ENCODE data around the gene CCR2.
A peak's percentile ranks its signal among the peaks of the same experiment; 100 is the strongest.
"Not testable (repeated sequence)": the region's sequence is repeated elsewhere in the genome, so short reads cannot be mapped to it uniquely, and the experiment has no call there.

Gene CCR2

DNA sequence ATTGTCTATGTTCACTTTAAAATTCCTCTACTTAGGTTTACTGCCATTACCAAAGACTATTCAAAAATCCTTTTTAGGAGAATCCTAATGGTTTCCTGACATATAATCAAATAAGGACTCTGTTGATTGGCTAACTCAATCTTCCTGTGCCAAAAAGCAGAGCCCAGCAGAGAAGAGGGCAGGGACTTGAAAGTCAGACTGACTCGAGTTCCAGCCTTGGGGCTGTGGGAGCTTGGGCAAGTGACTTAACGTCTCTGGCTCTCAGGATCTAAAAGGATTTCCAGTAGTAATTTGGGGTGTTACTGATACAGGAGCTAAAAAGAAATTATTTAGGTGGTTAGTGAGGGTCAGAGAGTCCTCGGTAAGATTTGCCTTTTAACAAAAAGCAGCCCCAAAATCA lies 27.7 kb downstream of the CCR2 start:
- no peak for DNase-seq

DNA sequence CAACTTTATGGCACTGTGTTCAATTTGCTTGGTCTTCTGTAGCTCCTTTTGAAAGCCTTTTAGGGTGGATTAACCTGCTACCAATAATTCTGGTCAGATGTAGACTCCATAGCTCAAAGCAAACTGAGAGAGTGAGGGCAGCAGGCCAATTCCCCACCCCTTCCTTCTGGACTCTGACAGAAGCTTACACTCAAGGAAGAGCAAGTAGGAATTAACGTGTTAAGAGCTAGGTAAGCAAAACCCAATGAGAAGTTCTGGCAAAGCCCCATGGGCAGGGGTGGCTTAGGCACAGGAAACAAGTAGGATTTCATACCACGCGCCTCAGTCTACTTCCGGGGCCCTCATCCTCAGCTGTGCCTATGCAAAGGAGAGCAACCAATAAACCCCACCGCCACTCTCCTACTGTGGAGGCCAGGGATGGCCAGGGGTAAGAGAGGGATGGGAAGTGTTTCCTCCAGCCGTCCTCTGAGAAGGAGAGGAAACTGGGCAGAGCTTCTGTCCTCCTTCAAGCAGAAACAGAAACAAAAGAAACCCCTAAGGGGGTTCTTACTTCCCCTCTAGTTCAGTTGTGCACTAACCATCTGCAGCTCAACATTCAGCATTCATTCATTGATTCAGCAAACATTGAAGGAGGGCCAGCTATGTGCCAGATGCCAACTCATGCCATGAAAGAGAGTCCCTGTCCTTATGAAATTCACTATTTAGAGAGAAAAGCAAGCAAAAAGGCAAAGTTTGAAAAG lies 29.5 kb downstream of the CCR2 start:
- no peak for DNase-seq

DNA sequence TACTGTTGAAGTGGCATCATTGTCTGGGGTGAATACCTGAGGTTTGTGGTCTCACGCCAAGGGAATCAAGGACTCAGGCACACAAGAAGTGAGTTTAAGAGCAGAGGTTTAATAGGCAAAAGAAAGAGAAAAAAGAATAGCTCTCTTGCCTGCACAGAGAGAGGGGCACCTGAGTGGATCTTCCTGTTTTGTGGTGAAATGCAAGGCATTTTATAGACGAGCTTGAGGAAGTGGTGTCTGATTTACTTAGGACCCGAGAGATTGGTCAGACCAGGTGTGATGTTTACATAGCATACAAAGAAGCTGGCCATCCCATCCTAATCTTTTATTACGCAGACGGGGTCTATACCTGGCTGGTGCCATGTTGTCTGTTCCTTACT lies 30.0 kb downstream of the CCR2 start:
- no peak for DNase-seq

DNA sequence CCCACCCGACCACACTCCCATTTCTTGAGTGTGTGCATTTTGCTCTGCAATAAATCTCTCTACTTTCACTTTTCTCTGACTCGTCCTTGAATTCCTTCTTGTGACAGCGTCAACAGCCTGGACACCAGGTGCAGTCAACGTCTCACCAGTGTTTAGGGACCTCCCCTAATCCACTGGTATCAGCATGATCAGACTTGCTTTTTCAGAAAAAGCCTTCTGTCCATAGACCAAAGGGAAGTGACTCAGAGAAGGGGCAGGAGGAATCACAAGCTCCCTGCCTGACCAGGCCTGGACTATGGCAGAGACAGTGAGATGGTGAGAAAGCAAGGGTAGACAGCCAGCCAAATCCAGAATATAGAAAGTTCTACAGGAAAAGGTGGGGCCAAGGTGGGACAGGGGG lies 32.3 kb downstream of the CCR2 start:
- DNase-seq: peak; percentile 7

DNA sequence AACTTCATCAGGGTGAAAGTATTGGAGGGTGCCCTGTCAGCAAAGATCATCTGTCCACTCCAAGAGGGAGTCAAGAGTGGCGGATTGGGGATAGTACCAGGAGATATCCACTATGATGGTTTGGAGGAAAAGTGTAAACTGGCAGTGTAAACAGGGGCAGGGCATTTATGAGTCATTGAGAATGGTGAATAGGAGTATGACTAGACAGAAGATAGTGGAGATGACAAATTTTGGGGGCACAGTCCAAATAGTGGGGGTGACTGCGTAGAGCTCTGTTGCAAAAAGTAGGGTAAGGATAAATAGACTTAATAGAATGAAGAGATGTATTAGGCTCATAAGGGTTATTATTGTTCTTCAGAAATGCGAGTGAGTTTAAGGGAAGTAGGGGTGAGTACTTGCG lies 34.9 kb downstream of the CCR2 start:
- DNase-seq: not testable (repeated sequence)

DNA sequence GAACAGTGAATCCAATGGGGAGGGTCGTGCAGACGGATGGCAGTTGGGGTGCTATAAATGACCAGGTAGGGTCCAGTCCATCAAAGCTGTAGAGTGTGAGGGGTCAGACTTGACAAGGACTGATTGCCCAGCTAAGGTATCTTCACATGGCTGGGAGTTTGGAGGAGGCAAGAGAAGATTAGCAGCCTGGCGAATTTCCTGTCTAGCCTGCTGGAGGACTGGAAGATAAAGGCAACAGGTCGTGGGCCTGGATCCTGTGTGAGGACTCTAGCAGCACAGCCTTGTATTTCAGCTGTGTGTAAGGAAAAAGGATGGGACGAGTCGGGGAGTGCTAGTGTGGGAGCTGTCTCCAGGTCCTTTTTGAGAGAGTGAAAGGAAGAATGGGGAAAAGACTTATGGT lies 35.4 kb downstream of the CCR2 start:
- DNase-seq: no peak

DNA sequence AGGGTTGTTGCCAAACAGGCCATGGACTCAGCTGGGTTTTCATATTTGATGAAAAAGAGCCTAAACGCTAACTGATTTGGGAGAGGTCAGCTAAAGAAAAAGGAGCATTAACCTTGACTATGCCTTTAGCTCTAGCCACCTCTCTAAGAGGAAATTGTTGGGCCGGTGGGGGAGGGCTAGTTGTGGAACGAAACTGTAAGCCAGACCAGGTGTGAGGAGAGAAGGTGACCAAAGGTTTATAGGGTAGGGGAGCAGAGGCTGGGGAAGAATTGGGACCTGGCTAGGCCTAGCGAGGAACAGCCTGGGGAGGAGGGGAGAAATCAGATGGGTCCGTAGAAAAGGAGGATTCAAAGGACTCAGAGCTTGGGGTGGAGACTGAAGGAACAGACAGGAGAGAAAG lies 37.6 kb downstream of the CCR2 start:
- not testable (repeated sequence) for DNase-seq

DNA sequence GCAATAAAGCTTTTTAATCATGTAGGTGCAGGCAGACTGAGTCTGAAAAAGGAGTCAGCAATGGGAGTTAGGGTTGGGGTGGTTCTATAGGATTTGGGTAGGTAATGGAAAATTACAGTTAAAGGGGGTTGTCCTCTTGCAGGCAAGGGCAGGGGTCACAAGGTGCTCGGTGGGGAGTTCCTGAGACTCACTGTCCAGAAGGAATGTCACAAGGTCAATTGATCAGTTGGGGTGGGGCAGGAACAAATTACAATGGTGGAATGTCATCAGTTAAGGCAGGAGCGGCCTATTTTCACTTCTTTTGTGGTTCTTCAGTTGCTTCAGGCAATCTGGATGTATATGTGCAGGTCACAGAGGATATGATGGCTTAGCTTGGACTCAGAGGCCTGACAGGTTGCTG lies 39.1 kb downstream of the CCR2 start:
- no peak for DNase-seq

DNA sequence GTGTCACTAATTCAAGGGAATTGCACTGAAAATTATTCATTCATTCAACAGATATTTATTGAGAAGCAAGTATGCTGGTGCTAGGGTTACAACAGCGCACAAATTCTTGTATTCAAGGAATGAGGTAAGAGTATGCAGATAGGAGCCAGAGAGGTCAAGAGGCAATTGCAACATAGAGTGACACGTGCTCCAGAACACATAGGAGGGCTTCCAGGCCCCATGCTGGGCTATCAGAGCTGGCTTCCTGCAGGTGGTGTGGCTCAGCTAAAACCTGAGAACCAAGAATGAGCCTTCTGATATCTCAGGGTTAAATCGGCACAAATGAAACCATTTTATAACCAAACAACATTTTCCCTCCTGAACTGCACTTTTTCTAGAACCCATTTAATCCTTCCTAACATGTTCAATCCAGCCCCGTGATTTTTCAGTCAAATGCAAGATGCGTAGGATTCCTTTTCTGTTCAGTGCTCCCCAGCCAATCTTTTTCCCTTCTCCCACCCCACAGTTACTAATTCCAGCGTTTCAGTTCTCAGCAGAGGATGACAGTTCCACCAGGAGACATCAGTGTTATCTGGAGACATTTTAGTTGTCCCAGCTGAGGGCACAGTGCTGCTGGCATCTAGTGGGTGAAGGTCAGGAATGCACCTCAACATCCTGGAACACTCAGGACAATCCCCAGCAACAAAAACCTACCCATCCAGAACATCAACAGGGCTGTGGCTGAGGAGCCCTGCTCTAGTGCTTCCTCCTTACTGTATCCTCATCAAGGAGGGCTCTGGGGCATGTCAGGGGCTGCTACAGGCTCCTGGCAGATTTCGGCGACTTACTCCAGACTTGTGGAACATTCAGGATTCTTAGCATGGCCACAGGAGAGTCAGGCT lies 39.9 kb downstream of the CCR2 start:
- DNase-seq: no peak

DNA sequence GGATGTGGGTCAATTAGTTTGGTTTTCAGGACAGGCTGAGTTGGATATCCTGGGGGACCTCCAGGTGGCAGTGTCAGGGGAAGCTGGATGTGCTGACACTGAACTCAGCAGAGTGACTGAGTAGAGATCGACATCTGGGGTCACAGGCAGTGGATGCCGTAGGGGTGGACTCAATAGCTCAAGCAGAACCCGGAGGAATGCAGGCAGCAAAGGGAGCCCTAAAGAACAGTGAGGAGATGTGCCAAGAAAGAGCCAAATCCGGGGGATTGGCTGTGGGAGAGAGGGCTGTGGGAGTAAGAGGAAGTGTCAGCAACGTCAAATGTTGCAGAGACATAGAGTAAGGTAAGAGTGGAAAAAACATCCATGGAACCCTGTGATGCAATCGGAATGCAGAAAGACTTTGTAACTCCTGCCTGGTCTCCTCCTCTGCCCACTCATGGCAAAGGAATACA lies 41.3 kb downstream of the CCR2 start:
- no peak for DNase-seq

DNA sequence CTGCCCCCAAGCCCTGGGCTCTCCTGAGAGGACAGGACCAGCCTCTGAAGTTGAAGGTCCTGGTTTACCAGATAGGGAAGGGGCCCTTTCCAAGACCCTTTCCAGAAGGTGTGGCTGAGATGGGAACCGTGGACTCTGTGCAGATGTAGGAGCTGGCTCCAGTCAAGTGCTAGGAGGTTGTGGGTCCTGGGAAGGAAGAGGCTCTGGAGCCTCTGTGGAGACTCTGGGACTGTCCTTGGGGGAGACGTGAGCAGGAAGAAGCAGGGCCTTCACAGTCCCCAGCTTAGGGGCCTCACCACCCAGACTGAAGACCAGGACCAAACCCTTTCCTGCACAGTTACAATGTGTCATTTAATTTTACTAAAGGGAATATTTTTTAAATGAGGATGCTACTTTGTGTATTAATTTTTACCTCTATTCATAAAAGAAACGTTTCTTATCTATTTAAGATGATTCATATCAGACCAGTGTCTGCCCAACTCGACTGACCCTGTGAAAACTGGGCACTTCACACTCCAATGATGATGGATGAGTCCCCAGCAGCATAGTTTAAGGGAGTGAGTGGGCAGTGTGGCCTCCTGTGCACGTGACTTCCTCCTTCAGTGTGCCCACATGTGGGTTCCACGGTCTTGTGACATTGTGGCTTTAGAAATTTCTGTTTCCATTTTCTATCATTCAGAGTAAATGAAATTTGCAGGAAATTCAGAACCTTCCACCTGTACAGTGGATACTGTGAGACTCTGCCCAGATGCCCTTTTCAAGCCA lies 42.0 kb downstream of the CCR2 start:
- DNase-seq: no peak

DNA sequence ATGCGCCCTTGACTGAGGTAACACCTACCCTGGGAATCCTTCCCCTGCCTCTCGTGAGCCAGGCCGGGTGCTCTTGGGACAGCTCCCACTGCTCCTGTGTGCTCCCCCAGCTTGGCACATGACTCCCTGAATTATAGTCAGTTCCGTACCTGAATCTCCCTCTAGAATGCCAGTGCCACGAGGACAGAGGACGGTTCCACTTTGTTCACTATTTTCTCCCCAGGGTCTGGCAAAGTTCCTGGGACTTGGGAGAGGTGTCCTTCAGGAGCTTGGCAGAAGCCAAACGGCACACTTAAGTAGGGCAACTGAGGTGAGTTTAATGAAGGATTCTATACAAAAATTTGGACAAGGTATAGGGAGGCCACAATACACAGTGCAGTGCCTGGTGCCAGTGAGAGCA lies 43.2 kb downstream of the CCR2 start:
- no peak for DNase-seq

DNA sequence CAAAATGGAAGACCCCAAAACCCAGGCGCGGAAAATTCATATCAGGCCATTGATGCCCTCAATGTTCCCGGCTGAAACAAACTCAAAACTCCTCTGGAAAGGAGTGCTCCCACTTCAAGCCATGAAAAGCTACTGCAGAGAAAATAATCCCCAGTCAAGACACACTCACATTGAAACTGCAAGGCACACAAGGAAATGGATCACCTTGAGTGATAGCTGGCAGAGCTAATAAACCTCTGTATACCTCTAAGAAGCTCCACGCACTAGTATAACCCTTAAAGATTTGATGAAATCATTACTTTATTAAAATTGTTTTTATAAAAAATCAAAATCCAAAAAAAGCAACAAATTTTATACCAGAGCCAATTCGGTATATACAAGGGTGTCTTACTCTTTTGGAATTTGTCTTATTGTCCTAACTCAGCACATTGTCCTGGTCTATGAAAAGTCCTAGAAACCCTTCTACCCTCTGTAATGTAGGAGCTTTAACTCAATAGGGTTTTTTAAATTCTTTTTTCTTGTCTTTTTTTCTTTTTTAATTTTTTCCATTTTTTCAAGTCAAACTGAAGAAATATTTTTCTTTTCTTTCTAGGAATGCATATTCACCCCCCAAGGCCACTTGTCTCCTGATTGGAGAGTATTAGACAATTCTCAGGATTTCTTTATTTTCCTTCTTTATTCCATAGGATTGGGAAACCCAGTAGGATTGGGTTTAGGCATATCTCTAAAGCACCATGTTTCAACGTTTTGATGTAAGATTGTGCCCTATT lies 44.5 kb downstream of the CCR2 start:
- DNase-seq: no peak

DNA sequence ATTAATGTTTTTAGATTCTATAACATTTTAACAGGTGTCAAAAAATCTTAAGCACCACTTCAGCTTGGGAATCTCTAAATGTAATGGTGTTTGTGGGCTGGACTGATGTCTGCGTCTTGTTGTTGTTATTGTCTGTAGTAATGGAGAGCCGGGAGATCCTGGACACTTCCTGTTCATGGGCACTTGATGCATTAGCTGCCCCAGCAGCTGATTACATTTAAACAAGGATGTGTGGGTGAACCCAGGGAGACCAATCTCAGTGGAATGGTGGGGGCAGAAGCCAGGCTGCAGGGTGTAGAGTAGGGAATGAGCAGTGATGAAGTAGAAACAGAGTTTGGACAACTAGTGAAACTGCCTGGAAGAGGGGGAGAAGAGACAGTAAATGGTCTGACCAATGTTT lies 45.2 kb downstream of the CCR2 start:
- no peak for DNase-seq

DNA sequence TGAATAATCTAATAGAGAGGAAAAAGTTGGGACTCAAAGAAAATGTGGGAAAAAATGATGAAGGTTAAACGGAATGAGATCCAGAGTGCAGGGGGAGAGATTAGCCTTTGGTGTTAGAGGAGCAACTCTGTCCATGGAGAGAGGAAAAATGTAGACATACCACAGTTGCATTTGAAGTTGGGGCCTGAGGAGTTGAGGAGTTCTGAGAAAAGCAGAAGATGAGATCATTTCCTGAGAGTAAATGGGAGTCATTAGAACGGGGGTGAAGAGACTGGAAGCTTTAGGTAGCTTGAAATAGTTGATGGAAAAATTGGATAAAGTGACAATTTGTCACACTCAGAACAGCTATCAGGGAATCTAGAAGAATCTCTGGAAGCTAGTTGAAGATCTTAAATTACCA lies 45.6 kb downstream of the CCR2 start:
- DNase-seq: no peak

DNA sequence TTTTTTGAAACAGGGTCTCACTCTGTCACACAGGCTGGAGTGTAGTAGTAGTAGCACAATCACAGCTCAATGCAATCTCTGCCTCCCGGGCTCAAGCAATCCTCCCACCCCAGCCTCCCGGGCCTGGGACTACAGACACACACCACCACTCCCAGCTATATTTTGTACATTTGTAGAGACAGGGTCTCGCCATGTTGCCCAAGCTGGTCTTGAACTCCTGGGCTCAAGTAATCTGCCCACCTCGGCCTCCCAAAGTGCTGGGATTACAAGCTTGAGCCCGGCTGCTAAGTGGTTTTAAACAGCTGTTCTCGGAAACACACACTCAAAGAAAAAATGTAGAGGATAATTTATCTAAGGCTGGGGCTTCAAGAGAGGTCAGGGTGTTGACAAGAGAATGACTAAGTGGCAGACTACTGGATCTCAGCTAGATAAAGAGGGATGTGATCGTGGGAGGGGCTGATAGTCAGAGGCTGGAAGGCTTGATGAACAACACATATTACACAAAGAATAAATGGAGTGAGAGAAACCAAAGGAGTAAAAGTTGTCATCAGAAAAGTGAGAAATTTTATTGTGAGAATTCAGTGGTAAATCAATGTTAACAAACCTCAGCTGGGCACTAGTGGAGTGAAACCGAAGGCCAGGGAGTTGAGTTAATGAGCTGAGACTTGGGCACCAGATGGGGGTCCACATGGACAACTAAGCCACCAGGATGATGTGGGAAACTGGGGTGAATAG lies 46.3 kb downstream of the CCR2 start:
- no peak for DNase-seq

DNA sequence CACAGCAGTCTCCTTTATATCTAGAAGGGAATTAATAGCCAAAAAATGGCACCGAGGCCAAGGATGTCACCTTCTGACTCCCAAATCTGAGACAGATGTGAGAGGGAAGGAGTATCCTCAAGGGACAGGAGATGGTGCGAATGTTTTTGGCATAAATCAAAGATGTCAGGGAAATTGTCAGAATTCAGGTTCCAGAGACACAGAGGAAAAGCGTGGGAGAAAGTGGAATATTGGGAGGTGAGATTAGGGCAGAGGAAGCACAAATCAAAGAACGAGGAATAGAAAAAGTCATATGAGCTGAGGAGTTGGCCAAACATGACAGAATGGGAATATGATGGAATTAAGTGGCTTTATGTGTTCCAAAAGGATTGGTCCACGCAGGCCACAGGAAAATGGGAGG lies 46.9 kb downstream of the CCR2 start:
- DNase-seq: no peak

DNA sequence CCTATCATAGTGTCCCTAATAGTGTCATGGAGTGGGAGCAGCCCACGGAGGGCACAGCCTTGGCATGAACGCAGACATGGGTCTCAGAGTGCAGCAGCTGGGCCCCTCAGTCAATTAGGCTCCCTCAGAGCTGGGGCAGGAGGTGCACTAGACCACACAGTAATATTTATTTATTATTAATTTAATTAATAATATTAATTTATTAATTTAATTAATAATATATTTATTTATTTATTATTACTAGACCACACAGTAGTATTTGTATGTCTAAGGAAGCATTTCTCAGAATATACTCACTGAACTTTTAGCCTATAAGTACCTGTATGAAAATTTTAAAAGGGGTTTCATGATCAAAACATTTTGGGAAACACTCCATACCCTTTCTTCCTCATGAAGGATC lies 47.7 kb downstream of the CCR2 start:
- no peak for DNase-seq

DNA sequence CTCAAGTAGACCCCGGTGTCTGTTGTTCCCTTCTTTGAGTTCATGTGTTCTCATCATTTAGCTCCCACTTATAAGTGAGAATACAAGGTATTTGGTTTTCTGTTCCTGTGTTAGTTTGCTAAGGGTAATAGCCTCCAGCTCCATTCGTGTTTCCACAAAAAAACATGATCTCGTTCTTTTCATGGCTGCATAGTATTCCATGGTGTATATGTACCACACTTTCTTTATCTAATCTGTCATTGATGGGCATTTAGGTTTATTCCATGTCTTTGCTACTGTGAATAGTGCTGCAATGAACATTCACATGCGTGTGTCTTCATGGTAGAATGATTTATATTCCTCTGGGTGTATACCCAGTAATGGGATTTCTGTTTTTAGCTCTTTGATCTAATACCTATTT lies 49.0 kb downstream of the CCR2 start:
- not testable (repeated sequence) for DNase-seq

DNA sequence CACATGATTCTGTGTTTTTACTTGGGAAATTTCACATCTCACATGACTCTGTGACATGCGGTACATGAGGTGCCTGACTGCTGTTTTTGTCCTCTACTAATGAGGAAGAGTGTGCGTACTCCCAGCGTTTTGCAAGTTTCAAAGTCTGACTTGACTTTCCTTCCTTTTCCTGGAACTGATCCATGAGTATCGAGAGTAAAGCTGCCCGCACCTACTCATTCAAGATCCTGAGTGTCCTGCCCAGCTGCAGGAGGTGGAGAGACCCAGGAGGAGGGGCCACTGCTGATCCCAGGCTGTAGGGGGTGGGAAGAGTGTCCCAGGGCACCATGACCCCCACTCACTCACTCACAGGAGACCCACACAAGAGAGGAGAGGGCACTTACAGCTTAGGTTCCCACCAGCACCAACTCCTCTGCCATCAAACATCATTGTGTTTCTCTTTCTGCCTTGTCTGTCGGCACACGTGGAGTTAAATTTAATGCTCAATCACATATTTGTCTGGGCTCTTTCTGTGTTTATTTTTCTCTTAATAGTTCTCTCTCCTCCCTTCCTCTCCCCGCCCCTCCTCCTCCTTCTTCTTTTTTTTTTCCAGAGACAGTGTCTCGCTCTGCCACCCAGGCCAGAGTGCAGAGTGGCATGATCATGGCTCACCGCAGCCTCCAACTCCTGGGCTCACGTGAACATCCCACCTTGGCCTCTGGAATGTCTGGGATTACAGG lies 51.5 kb downstream of the CCR2 start:
- DNase-seq: no peak

DNA sequence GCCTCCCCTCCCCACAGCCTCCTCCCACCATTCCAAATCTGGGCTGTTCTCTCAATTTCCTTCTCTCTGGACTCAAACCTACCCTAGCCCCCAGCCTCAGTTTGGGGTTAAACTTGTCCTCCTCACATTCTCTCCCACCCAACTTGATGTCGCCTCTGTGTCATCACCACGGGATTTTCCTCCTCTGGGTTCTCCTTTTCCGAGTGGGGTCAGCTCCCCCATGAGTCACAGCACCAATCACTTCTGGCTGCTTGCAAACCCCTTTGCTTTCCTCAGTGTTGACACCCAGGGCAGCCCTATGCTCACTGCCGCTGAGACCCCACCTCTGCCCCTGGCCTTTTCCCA lies 52.5 kb downstream of the CCR2 start:
- DNase-seq: no peak

Data from NCI-H187 treated with DMSO at 0.1 percent for 48 hours (cell line).